ENCODE results near the gene DLG5.
"Not testable (repeated sequence)": the region's sequence is repeated elsewhere in the genome, so short reads cannot be mapped to it uniquely, and the experiment has no call there.

The DLG5 gene

GRCh38 chr10:77780180-77780579, 146.4 kb downstream of the DLG5 start:
- Histone ChIP-seq H2AFZ (ENCODE audit: low read depth, low read length) (no peak overlapping the region), H3K27me3 (ENCODE audit: low read depth, low read length) (no peaks in the 10 kb centered on the region), H4K20me1 (ENCODE audit: insufficient read depth, low read length) (no peaks in the 10 kb centered on the region), H3K9me3 (ENCODE audit: insufficient read depth, low read length) (no peaks in the 10 kb centered on the region), H3K4me2 (ENCODE audit: low read length) (no peak overlapping the region), H3K4me1 (ENCODE audit: low read length) (no peaks in the 10 kb centered on the region), H3K27ac (ENCODE audit: low read length) (no peak overlapping the region), H3K36me3 (replicated peaks; ENCODE audit: low read depth, low read length) (no peaks in the 10 kb centered on the region), H3K4me3 (ENCODE audit: low read length) (no peak overlapping the region), H3K9ac (ENCODE audit: low read length) (no peak overlapping the region), H3K79me2 (ENCODE audit: low read length) (no peaks in the 10 kb centered on the region)
- no peak for TF ChIP-seq EZH2phosphoT487 (IDR thresholded peaks at IDR 0.05; ENCODE audit: low read depth)
- TF ChIP-seq CTCF (IDR thresholded peaks at IDR 0.05; ENCODE audit: low read depth, low read length) = no peak

- no peaks in the 10 kb centered on the region for H4K20me1 ChIP-seq (ENCODE audit: insufficient read depth, low read length)
- no peaks in the 10 kb centered on the region for H3K9me3 ChIP-seq (ENCODE audit: insufficient read depth, low read length)
- no peak overlapping the region for H3K27ac ChIP-seq (ENCODE audit: low read length)
- no peak overlapping the region for H3K4me3 ChIP-seq (ENCODE audit: low read length)
- no peak overlapping the region for H3K9ac ChIP-seq (ENCODE audit: low read length)
- H3K4me2 ChIP-seq (ENCODE audit: low read length) = no peak overlapping the region
- H3K79me2 ChIP-seq (ENCODE audit: low read length) = no peaks in the 10 kb centered on the region
- H3K27me3 ChIP-seq (ENCODE audit: low read depth, low read length) = no peaks in the 10 kb centered on the region
- H3K36me3 ChIP-seq (replicated peaks; ENCODE audit: low read depth, low read length) = no peaks in the 10 kb centered on the region
- TF ChIP-seq EZH2phosphoT487 (IDR thresholded peaks at IDR 0.05; ENCODE audit: low read depth) (no peak), CTCF (IDR thresholded peaks at IDR 0.05; ENCODE audit: low read depth, low read length) (no peak)
- H2AFZ ChIP-seq (ENCODE audit: low read depth, low read length) = no peak overlapping the region
- H3K4me1 ChIP-seq (ENCODE audit: low read length) = no peaks in the 10 kb centered on the region
Measured at GRCh38 chr10:77776487-77776886, 150.1 kb downstream of the DLG5 start.

GRCh38 chr10:77774940-77775391, 151.6 kb downstream of the DLG5 start:
- H4K20me1 ChIP-seq (ENCODE audit: insufficient read depth, low read length) = no peaks in the 10 kb centered on the region
- no peaks in the 10 kb centered on the region for H3K27me3 ChIP-seq (ENCODE audit: low read depth, low read length)
- no peaks in the 10 kb centered on the region for H3K79me2 ChIP-seq (ENCODE audit: low read length)
- H3K4me2 ChIP-seq (ENCODE audit: low read length) = no peak overlapping the region
- no peaks in the 10 kb centered on the region for H3K4me1 ChIP-seq (ENCODE audit: low read length)
- H3K9me3 ChIP-seq (ENCODE audit: insufficient read depth, low read length) = no peaks in the 10 kb centered on the region
- H3K4me3 ChIP-seq (ENCODE audit: low read length) = no peak overlapping the region
- no peak overlapping the region for H2AFZ ChIP-seq (ENCODE audit: low read depth, low read length)
- TF ChIP-seq CTCF (IDR thresholded peaks at IDR 0.05; ENCODE audit: low read depth, low read length) (no peak), EZH2phosphoT487 (IDR thresholded peaks at IDR 0.05; ENCODE audit: low read depth) (no peak)
- no peak overlapping the region for H3K27ac ChIP-seq (ENCODE audit: low read length)
- no peak overlapping the region for H3K9ac ChIP-seq (ENCODE audit: low read length)
- H3K36me3 ChIP-seq (replicated peaks; ENCODE audit: low read depth, low read length) = no peaks in the 10 kb centered on the region

GRCh38 chr10:77773631-77774426, 152.7 kb downstream of the DLG5 start:
- Histone ChIP-seq H3K27ac (ENCODE audit: low read length) (no peak overlapping the region), H3K9ac (ENCODE audit: low read length) (no peak overlapping the region), H3K9me3 (ENCODE audit: insufficient read depth, low read length) (no peaks in the 10 kb centered on the region), H3K4me3 (ENCODE audit: low read length) (no peak overlapping the region), H3K36me3 (replicated peaks; ENCODE audit: low read depth, low read length) (no peaks in the 10 kb centered on the region), H3K27me3 (ENCODE audit: low read depth, low read length) (no peaks in the 10 kb centered on the region), H3K4me1 (ENCODE audit: low read length) (no peaks in the 10 kb centered on the region), H3K4me2 (ENCODE audit: low read length) (no peak overlapping the region), H2AFZ (ENCODE audit: low read depth, low read length) (no peak overlapping the region), H3K79me2 (ENCODE audit: low read length) (no peaks in the 10 kb centered on the region), H4K20me1 (ENCODE audit: insufficient read depth, low read length) (no peaks in the 10 kb centered on the region)
- TF ChIP-seq EZH2phosphoT487 (IDR thresholded peaks at IDR 0.05; ENCODE audit: low read depth) (no peak), CTCF (IDR thresholded peaks at IDR 0.05; ENCODE audit: low read depth, low read length) (no peak)

GRCh38 chr10:77772852-77773600, 153.5 kb downstream of the DLG5 start:
- not testable (repeated sequence) for H3K27me3 ChIP-seq (ENCODE audit: low read depth, low read length); H3K36me3 ChIP-seq (replicated peaks; ENCODE audit: low read depth, low read length); H2AFZ ChIP-seq (ENCODE audit: low read depth, low read length); H3K4me1 ChIP-seq (ENCODE audit: low read length); H3K79me2 ChIP-seq (ENCODE audit: low read length); H3K4me2 ChIP-seq (ENCODE audit: low read length); H3K9ac ChIP-seq (ENCODE audit: low read length); H3K27ac ChIP-seq (ENCODE audit: low read length); H3K4me3 ChIP-seq (ENCODE audit: low read length); H3K9me3 ChIP-seq (ENCODE audit: insufficient read depth, low read length); H4K20me1 ChIP-seq (ENCODE audit: insufficient read depth, low read length)

All from OCI-LY3 (cell line).